Kidney (tissue), 14 donors: Measurements from ENCODE around the gene RASL12. TPM values are rescaled to one million over a fixed set of nuclear protein-coding genes. Genes with fewer than 3 reads are reported as not detected.

Experiments used
- DNase-seq, 5 donors: peaks; one replicate each; pipeline ENCODE4 v3.0.0-alpha.2; 2013 to 2020
- FAIRE-seq: peaks from 2 replicates; lab custom pipeline; 2012; peaks lifted over from hg19 to GRCh38; lab: Jason Lieb, UNC
- H3K27ac ChIP-seq, 2 donors: one replicate each; pipeline ENCODE4 v1.7.0; 2013; ENCODE audit warnings: low read depth in 2 of 2, low read length in 2 of 2, inconsistent platforms in 1 of 2
- H3K27me3 ChIP-seq: one replicate; pipeline ENCODE4 v1.7.1; 2013; ENCODE audit warnings: low read length, inconsistent platforms; ENCODE audit not compliant: control insufficient read depth, insufficient read depth
- H3K36me3 ChIP-seq, 3 donors: one replicate each; pipeline versions ENCODE4 v1.7.0 to v1.7.1; 2013; ENCODE audit warnings: low read length in 3 of 3, control low read depth in 1 of 3, inconsistent platforms in 1 of 3; ENCODE audit not compliant: insufficient read depth in 3 of 3, control insufficient read depth in 2 of 3
- H3K4me1 ChIP-seq, 3 donors: one replicate each; pipeline versions ENCODE4 v1.7.0 to v1.7.1; 2013; ENCODE audit warnings: low read length in 3 of 3, inconsistent platforms in 1 of 3, low read depth in 1 of 3; ENCODE audit not compliant: control insufficient read depth in 2 of 3, insufficient read depth in 2 of 3
- H3K4me3 ChIP-seq, 3 donors: one replicate each; pipeline versions ENCODE4 v1.7.0 to v1.8.1; 2013; ENCODE audit warnings: low read length in 3 of 3, control low read depth in 1 of 3, inconsistent platforms in 1 of 3
- H3K9ac ChIP-seq, 3 donors: one replicate each; pipeline versions ENCODE4 v1.7.0 to v1.7.1; 2013; ENCODE audit warnings: low read length in 3 of 3, control low read depth in 1 of 3, inconsistent platforms in 1 of 3
- H3K9me3 ChIP-seq, 3 donors: one replicate each; pipeline versions ENCODE4 v1.7.0 to v1.7.1; 2013; ENCODE audit warnings: low read length in 3 of 3, control low read depth in 1 of 3, inconsistent platforms in 1 of 3; ENCODE audit not compliant: control insufficient read depth in 2 of 3, insufficient read depth in 1 of 3
- intact Hi-C: fragments of 100-400 bp; cut with DNase I; formaldehyde crosslinking; loops from one replicate; pipeline ENCODE4 v1.11.1; 2022
- polyA plus RNA-seq: library from polyadenylated mRNA; stranded (reverse); fragments of 350-450 nt; fragmentation: Illumina TruSeq; extraction: RNeasy Lipid Tissue Mini Kit (QIAGEN cat#74804); gene quantifications from one replicate; pipeline ENCODE4 v1.2.3, GENCODE V29; 2014; ENCODE audit warnings: low read depth, low replicate concordance; ENCODE audit not compliant: insufficient read depth
- total RNA-seq: library from RNA; stranded (reverse); fragmentation: NEBNext Ultra II Directional; extraction: Animal tissue kit (Norgen Biotek cat#: 25700); gene quantifications from one replicate; pipeline ENCODE4 v1.2.1, GENCODE V29; 2021
- TF ChIP-seq, protein P1 (sequence below): IDR thresholded peaks from 3 replicates; pipeline ENCODE4 v1.5.1; 2012; ENCODE audit warnings: mild to moderate bottlenecking, moderate library complexity, borderline replicate concordance; ENCODE audit not compliant: insufficient read depth; ENCODE audit errors: extremely low read depth
- donor health status: control.
- donor health status: control.
- donor health status: control.
- donor health status: control.
- donor health status: control.
- donor health status: DM: yes; HTN: yes; CAD: no.
- donor health status: Normal renal cell carcinoma (clear cell type).

Gene RASL12
- total and polyA plus RNA-seq, 2 donors from 2014 or later = 6.7 to 7.6 TPM

DNA sequence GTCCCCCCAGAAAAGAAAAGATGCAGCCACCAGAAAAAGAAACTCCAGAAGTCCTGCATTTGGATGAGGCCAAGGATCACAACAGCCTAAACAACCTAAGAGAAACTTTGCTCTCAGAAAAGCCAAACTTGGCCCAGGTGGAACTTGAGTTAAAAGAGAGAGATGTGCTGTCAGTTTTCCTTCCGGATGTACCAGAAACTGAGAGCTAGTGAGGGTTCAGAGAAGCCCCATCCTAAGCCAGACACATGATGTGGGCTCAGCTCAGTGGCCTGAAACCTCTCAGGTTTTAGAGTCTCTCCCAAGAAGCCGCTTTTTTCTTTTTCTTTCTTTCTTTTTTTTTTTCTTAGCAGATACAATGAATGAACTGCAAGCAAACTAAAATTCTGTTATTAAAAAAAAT, 14.8 kb downstream of the RASL12 start:
- Histone ChIP-seq H3K36me3 (no peaks in the 10 kb centered on the region), H3K9me3 (no peaks in the 10 kb centered on the region), H3K27me3 (no peaks in the 10 kb centered on the region), H3K4me1 (peaks cover 0 to 14% (median 4%) of the 10 kb centered on the region in 3 donors), H3K4me3 (no peak overlapping the region), H3K9ac (no peak overlapping the region), H3K27ac (no peak overlapping the region)
- FAIRE-seq (no peak), DNase-seq (no peak)
- intact Hi-C loops = no loop called here
- TF ChIP-seq, protein P1, sequence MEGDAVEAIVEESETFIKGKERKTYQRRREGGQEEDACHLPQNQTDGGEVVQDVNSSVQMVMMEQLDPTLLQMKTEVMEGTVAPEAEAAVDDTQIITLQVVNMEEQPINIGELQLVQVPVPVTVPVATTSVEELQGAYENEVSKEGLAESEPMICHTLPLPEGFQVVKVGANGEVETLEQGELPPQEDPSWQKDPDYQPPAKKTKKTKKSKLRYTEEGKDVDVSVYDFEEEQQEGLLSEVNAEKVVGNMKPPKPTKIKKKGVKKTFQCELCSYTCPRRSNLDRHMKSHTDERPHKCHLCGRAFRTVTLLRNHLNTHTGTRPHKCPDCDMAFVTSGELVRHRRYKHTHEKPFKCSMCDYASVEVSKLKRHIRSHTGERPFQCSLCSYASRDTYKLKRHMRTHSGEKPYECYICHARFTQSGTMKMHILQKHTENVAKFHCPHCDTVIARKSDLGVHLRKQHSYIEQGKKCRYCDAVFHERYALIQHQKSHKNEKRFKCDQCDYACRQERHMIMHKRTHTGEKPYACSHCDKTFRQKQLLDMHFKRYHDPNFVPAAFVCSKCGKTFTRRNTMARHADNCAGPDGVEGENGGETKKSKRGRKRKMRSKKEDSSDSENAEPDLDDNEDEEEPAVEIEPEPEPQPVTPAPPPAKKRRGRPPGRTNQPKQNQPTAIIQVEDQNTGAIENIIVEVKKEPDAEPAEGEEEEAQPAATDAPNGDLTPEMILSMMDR = no peak

DNA sequence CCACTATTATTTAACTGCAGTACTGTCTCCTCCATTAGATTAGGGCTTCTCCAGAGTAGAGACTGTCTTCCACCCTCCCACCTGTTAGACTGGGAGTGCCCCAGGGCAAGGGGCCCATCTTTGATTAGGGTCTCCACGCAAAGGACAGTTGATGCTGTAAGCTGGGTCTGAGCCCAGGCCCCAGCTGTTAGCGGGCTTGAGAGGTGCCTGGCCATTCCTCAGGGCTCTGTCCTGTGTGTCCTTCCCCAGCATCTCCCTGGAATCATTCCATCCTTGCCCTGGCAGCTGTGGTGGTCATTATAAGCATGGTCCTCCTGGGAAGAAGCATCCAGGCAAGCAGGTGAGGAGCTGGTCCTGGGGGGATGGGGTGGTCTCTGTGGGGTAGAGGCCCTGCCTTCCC, 16.5 kb downstream of the RASL12 start:
- Histone ChIP-seq H3K9ac (no peak overlapping the region), H3K27me3 (no peaks in the 10 kb centered on the region), H3K36me3 (no peaks in the 10 kb centered on the region), H3K27ac (no peak overlapping the region), H3K4me3 (no peak overlapping the region), H3K4me1 (peaks cover 0 to 8% (median 4%) of the 10 kb centered on the region in 3 donors), H3K9me3 (no peaks in the 10 kb centered on the region)
- FAIRE-seq (no peak), DNase-seq (no peak)
- intact Hi-C loops = no loop called here
- TF ChIP-seq, protein P1 = no peak

DNA sequence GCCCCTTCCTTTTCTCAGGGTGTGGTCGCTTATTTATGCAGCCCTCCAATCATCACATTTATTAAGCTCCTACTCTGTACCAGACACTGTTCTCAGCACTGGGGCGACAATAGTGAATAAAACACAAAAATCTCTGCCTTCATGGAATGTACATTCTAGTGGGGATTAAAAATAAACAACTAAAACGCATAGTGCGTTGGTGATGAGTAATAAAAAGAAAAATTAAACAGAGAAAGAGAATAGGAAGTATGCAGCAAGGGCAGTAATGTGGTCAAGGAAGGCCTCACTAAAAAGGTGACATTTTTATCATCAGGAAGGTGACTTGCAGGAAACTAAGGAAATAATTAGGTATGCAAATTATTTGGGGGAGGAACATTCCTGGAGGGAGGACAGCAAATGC, 17.5 kb downstream of the RASL12 start:
- intact Hi-C loops = no loop called here
- no peaks in the 10 kb centered on the region for H3K9me3 ChIP-seq
- no peak overlapping the region for H3K27ac ChIP-seq
- H3K4me1 ChIP-seq = peaks cover 3 to 7% (median 7%) of the 10 kb centered on the region in 3 donors
- H3K36me3 ChIP-seq = no peaks in the 10 kb centered on the region
- DNase-seq (no peak), FAIRE-seq (no peak)
- TF ChIP-seq, protein P1 = no peak
- no peak overlapping the region for H3K4me3 ChIP-seq
- H3K27me3 ChIP-seq = no peaks in the 10 kb centered on the region
- H3K9ac ChIP-seq = no peak overlapping the region

DNA sequence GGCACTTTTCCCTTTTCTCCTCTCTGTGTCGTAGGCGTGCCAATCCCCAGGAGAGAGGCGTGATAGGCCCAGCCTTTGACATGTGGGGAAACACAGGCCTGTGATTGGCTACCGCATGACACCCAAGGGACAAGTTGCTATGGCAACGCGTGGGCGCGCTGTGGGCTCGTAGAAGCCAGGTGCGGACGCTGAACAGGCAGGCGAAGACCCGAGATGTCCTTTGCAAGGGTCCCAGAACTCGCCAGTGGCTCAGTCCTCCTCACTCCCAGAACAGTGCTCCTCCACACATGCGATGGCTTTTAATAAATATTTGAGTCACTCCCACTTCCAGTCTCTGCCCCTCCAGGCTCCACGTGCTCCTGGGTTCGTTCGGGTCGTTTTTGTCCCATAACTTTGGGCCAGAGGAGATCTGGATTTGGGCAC, 18.4 kb downstream of the RASL12 start:
- H3K27me3 ChIP-seq = no peaks in the 10 kb centered on the region
- TF ChIP-seq, protein P1 = no peak
- H3K27ac ChIP-seq = no peak overlapping the region
- H3K36me3 ChIP-seq = no peaks in the 10 kb centered on the region
- FAIRE-seq = no peak
- no peak overlapping the region for H3K9ac ChIP-seq
- peaks cover 5 to 14% (median 10%) of the 10 kb centered on the region in 3 donors for H3K4me1 ChIP-seq
- no peaks in the 10 kb centered on the region for H3K9me3 ChIP-seq
- H3K4me3 ChIP-seq = peak overlapping the region; percentile 38 to 66 (median 55)
- intact Hi-C loops = no loop called here
- peak; percentile 92 to 96 (median 95) for DNase-seq
